IPS-11a (cell line): ENCODE data around the gene APLF.
"Not testable (repeated sequence)": the region's sequence is repeated elsewhere in the genome, so short reads cannot be mapped to it uniquely, and the experiment has no call there.

Experiments
- H3K4me3 ChIP-seq: one replicate; pipeline ENCODE4 v1.5.1; 2013; ENCODE audit warnings: low read depth, low read length, control low read depth

The APLF gene

DNA sequence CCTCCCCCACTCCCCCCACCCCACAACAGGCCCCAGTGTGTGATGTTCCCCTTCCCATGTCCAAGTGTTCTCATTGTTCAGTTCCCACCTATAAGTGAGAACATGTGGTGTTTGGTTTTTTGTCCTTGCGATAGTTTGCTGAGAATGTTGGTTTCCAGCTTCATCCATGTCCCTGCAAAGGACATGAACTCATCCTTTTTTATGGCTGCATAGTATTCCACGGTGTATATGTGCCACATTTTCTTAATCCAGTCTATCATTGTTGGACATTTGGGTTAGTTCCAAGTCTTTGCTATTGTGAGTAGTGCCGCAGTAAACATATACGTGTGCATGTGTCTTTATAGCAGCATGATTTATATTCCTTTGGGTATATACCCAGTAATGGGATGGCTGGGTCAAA lies 103.0 kb downstream of the APLF start:
- not testable (repeated sequence) for H3K4me3 ChIP-seq

DNA sequence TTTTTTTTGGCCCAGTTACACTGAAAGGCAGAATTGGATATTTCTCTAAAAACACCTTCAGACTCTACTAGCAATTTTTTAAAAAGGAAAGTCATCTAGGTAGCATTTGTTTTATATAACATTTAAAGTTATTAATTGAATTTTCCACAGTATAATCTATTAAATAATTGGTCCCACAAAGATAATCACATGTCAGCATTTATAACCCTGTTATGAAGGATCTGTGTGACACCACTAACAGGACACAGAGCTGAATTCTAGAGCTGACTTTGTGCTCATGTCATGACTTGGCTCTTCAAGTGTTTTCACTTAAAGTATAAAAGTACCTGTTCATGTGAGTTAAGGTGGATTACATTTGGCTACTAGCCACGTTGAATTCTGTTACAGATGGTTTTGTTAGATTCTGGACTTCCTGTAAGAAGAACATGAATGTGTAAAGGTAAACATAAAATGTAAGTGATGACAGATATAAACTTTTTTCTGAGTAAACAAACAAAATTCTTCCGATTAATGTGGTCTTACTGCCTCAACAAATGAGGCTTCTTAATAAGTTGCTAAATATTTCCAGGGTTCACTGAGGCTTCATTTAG lies 106.9 kb downstream of the APLF start:
- no peak overlapping the region for H3K4me3 ChIP-seq

DNA sequence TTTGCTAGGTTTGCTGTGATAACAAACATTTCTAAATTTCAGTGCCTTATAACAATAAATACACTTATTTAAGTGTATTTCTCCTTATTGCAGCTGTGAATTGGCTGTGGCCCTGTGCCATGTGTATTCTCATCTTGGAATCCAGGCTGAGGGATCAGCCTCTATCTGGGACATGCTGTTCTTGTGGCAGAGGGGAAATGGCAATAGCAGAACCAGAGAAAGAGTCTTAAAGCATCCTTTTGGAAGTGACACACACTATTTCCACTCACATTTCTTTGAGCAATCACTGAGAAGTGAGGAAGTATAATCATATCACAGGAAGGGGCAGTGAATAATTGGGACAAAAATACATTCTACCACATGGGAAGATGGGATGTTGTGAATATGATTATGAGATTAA lies 109.8 kb downstream of the APLF start:
- no peak overlapping the region for H3K4me3 ChIP-seq

DNA sequence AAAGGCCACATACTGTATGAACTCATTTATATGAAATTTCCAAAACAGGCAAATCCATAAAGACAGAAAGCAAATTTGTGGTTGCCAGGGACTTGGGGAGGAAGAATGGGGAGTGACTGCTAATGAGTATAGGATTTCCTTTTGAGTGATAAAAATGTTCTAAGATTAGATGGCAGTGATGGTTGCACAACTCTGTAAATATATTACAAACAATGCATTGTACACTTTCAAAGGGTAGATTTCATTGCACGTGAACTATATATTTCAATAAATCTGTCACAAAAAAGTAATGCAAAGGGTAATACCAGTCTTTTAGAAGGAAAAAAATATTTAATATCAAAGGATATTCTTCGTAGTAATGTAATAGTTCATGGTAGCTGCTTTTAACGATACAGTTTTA lies 112.3 kb downstream of the APLF start:
- H3K4me3 ChIP-seq: no peak overlapping the region

DNA sequence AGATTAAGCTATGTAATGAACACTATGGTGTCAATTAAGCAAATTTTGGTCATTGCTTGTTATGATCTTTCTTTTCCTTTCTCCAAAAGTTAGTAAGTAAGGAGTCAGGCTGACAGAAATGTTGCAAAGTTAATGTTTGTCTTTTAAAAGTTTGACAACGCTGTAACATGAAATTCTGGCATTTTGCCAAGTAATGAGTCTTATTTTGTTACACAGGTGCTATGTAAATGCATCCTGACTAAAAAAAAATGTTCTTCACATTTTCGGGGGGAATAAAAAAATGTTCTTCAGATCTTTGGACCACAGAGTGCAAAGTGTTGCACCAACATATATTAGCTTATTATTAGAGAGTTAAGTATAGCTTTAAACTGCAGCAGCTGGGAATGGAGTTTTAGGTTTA lies 121.2 kb downstream of the APLF start:
- no peak overlapping the region for H3K4me3 ChIP-seq

DNA sequence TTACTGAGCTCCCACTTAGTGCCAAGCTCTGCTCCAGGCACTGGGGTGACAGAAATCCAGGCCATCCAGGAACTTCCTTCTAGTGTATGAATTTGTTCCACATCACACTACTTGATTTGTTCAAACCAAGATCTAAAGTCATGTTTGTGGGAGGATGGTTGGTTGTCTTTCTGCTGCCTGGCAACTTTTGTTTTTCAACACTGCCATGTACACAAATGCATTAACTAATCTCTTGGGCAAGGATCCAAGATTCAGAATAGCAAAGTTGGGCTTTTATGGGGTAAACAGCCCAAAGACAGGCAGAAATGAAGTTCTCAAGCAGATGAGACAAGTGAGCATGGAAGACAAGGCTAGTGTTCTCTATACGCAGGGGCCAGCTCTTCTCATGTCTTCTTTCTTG lies 122.6 kb downstream of the APLF start:
- H3K4me3 ChIP-seq: no peak overlapping the region

DNA sequence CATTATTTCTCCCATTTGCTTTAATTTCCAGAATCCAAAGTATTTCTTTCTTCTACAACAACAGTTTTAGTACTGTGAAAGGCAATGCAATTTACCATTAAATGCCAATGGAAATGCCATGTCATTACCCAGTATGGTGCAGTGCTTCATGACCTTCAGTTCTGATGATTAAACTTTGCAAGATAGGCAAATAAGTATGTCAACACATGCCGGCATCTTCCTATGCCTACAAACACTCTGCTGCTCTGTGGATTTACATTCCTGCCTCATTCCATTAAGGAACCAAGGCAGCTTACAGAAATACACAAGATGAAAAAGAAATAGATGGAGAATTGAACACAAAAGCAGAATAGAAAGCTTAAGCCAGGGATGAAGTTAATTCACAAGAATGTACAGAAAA lies 123.3 kb downstream of the APLF start:
- no peak overlapping the region for H3K4me3 ChIP-seq

DNA sequence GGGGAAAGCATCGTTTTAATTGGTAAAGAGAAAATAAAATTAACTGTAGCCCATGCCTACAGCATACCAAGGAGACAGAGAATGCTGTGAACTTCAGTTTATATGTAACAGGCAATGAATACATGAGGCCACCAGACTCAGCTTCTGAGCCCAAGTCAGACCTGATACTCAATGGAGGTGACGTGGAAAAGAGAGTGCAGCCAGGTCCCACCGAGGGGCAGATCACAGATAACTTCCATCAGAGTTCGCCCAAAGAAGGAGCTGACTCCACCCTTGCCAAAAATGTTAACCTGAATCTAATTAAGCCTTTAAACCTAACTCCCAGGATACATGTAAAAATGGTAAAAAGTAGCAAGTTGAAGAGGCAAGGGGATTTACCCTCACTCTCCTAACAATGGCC lies 123.8 kb downstream of the APLF start:
- H3K4me3 ChIP-seq: no peak overlapping the region

DNA sequence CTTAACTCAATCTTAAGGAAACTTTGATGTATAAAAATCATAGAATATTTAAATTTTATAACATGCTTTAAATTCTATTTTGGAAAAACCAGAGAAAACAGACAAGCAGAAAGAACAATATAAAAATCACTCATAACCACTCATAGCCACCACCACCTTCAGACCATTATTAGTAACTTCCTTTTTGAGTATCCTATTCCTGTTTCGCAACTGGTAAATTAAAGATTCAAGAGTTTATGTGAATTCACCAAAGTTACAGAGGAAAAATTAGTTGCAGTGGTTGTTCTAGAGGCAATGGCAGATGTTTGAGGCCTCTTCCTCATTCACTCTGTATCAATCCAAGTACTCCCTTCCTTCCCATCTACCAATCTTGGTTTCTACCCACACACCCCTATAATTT lies 126.7 kb downstream of the APLF start:
- H3K4me3 ChIP-seq: no peak overlapping the region

DNA sequence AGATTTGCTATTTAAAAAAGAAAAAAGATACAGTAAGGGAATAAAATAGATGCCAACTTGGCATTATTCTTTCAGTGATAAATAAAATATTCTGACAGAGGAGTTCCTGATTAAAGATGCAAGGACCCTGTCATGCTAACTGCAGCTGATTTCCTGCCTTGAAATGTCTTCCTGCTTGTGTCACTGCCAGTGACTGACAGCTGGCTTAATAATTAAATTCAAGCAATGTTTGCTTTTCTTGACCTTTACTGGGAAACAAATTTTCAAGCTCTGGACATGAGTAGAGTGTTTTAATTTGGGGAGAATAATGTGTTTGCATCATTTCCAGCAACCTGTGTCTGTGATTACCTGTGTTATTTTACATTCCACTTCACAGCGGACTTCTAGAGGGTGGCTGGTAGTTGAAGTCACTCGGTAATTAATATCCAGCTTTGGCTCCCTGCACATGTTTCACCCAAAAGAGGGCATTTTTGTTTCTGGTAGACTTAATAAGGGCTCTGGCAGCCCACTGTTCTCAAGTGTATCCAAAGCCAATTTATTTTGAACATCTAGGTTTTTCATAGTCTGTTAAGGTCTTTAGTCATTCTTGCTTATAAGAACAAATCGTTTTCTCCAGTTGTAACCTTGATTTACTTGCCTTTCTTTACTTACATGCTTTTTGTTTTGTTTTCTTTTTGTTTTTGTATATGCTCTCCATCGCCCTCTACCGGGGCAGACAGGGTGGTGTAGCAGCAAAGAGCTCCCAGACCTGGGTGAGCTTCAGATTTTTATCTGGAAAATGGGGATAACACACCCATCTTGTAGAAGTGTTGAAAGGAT lies 127.5 kb downstream of the APLF start:
- H3K4me3 ChIP-seq: no peak overlapping the region

DNA sequence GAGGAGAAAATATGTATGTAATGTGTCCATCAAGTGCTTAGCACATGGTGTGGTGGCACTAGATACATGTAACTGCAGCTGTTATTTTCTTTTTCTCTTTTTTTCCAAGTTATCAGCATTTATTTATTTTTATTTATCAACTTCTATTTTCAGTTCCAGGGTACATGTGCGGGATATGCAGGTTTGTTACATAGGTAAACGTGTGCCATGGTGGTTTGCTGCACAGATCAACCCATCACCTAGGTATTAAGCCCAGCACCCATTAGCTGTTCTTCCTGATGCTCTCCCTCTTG lies 128.1 kb downstream of the APLF start:
- not testable (repeated sequence) for H3K4me3 ChIP-seq

DNA sequence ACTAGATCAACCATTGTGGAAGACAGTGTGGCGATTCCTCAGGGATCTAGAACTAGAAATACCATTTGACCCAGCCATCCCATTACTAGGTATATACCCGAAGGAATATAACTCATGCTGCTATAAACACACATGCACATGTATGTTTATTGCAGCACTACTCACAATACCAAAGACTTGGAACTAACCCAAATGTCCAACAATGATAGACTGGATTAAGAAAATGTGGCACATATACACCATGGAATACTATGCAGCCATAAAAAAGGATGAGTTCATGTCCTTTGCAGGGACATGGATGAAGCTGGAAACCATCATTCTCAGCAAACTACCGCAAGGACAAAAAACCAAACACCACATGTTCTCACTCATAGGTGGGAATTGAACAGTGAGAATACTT lies 133.1 kb downstream of the APLF start:
- not testable (repeated sequence) for H3K4me3 ChIP-seq

DNA sequence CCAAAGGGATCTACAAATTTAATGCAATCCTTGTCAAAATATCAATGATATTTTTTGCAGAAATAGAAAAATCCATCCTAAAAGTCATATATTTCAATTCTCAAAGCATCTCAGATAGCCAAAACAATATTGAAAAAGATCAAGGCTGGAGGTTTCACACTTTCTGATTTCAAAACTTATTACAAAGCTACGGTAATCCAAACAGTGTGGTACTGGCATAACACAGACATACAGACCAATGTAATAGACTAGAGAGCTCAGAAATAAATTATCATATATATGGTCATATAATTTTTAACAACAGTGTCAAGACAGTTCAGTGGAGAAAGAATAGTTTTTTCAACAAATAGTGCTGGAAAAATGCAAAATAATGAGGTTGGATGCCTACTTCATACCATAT lies 135.7 kb downstream of the APLF start:
- no peak overlapping the region for H3K4me3 ChIP-seq

DNA sequence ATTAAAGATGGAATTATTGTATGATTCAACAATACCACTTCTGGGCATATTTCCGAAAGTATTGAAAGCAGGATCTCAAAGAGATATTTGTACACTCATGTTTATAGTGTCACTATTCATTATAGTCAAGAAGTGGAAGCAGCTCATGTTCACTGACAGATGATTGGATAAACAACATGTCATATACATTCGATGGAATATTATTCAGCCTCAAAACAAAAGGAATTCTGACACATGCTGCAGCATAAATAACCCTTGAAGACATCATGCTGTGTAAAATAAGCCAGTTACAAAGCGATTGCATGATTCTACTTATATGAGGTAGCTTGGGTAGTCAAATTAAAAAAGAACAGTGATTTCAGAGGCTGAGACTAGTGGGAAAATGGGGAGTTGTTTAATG lies 136.7 kb downstream of the APLF start:
- no peak overlapping the region for H3K4me3 ChIP-seq

DNA sequence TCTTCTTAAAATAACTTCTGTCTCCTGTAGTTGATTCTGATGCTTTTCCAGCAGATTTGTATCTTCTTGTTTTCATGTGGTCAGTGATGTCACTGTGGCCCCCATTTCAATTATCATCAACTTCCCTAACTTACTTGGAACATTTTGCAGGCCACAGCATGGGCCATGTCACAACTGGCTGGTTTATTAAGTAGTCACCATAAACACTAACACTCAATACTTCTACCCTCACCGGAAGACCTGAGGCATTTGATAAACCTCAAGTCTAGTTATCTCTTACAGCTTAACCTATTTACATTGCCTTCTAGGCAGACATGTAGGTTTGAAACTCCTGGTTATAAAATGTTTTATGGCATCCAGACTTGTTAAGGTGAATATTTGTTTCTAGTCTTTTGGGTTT lies 138.6 kb downstream of the APLF start:
- no peak overlapping the region for H3K4me3 ChIP-seq

DNA sequence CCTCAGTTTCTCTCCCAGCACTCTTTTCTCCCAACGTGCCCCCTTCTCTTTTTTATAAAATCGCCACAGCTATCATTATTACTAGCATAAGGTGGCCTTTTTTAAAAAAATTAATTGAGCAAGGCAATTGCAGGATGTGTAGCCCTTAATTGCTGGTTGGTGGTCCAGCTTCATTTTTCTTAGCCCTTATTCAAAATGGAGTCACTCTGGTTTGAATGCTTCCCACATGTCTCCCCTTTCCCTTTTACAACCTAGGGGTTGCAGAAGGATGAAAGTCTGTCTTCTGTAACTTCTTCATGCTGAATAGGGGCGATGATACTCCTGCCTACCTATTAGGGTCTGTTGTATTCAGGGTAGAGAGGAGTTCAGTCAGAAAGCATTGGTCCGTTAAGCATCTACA lies 139.4 kb downstream of the APLF start:
- H3K4me3 ChIP-seq: no peak overlapping the region

DNA sequence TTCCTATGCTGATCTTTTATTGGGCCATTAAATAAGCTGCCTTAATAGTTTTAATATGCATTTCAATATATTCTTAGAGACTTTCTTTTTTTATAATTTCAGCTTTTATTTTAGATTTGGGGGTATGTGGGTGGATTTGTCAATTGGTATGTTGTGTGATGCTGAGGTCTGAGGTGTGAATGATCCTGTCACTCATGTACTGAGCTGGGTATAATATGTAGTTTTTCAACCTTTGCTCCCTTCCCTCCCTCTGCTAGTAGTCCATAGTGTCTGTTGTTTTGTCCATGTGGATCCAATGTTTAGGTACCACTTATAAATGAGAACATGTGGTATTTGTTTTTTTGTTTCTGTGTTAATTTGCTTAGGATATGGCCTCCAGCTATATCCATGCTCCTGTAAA lies 140.5 kb downstream of the APLF start:
- no peak overlapping the region for H3K4me3 ChIP-seq

DNA sequence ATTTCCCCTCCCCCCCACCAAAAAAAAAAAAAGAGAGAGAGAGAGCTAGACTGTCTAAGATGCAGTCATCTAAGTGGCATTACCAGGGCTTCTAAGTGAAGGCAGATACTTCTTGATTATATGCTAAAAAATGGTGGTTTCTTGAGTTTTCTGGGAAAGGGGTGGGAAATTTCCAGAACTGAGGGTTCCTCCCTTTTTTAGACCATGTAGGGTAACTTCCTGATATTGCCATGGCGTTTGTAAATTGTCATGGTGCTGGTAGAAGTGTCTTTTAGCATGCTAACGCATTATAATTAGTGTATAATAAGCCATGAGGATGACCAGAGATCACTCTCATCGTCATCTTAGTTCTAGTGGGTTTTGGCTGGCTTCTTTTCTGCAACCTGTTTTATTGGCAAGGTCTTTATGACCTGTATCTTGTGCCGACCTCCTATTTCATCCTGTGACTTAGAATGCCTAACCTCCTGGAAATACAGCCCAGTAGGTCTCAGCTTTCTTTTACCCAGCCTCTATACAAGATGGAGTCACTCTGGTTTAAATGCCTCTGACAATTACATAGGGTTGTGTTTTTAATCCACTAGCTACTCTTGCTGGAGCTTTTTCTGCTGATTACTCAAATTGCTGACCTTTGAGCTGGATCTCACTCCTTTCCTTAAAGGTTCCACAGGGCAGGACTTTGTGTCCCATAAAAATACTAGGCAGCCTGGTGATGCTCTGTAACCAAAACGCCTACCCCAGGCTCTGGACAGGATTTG lies 145.6 kb downstream of the APLF start:
- no peak overlapping the region for H3K4me3 ChIP-seq

DNA sequence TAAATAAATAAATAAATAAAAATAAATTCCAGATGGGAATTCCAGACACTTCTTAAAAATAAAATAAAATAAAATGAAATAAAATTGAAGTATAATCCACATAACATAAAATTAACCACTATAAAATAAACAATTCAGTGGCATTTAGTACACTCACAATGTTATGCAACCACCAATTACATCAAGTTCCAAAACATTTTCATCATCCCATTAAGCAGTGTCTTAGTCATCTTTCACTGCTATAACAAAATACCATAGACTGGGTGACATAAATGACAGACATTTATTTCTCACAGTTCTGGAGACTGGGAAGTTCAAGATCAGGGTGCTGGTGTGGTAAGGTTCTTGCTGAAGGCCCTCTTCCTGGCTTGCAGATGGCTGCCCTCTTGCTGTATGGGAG lies 153.4 kb downstream of the APLF start:
- H3K4me3 ChIP-seq: no peak overlapping the region

DNA sequence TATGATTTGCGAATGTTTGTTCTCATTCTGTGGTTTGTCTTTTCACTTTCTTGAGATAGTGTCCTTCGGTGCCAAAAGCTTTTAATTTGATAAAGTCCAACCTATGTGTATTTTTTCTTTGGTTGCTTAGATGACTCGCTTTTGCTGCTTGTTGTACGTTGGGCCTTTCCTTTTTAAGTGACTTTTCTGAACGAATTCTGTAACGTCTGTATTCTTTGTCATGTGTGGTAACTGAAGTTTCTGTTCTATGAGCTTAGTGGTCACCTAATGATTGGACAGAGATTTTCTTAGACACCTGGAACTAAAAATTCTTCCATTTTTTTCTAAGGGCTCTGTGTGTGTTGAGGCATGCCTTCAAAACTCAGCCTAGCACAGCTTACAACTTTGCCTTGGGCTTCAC lies 156.4 kb downstream of the APLF start:
- H3K4me3 ChIP-seq: no peak overlapping the region

DNA sequence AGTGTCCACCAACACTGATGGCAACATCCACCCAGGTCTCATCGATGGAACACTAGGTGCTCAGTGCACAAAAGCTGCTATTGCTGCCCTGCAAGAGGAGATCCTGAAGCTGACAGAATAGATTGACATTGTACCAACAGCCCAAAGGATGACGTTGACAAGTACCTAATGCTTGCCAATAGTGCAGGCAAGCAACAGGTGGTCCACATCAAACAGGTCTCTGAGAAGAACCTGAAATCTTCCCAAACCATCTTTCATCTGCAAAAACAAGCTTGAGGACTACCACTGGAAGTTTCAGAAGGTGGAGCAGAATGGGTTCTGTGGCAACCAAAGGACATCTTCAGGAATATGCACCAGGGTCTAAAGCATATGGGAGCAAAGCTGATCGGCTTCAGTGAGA lies 160.2 kb downstream of the APLF start:
- H3K4me3 ChIP-seq: no peak overlapping the region
